NOMO-1 treated with dmso at 0.1 percent for 144 hours (cell line): ENCODE measurements around the gene IFT52.
"Not testable (repeated sequence)": the region's sequence is repeated elsewhere in the genome, so short reads cannot be mapped to it uniquely, and the experiment has no call there.

Experiments
- DNase-seq: peaks from one replicate; lab custom pipeline; 2025; ENCODE audit not compliant: unreplicated experiment; lab: John Stamatoyannopoulos, UW

Gene IFT52

GRCh38 chr20:43650997-43651525, 60.3 kb downstream of the IFT52 start:
- no peak for DNase-seq

DNA sequence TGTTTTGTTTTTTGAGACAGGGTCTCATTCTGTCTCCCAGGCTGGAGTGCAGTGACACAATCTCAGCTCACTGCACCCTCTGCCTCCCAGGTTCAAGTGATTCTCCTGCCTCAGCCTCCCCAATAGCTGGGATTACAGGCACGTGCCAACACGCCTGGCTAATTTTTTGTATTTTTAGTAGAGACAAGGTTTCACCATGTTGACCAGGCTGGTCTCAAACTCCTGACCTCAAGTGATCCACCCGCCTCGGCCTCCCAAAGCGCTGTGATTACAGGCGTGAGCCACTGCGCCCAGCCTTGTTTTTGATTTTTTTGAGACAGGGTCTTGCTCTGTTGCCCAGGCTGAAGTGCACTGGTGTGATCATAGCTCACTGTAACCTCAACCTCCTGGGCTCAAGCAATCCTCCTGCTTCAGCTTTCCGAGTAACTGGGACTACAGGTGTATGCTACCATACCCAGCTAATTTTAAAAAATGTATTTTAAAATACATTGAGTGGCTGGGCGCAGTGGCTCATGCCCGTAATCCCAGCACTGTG, 61.0 kb downstream of the IFT52 start:
- not testable (repeated sequence) for DNase-seq

DNA sequence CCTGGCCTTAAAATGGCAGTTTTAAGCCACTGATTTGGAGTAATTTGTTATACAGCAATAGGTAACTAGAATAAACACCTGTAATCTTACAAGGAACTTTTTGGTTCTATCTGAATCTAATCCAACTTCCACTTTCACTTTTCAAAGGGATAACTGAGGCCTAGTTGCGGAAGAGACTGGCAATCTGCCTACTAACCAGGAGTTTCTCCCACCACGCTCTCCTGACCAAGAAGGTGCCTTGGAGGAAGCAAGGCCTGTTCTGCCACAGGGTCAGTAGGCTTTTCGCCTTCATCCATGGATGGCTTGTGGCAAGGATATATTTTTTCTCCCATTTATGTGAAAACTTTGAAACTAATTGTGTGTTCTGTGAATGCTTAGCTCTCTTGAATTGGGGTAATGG, 63.2 kb downstream of the IFT52 start:
- DNase-seq = no peak

DNA sequence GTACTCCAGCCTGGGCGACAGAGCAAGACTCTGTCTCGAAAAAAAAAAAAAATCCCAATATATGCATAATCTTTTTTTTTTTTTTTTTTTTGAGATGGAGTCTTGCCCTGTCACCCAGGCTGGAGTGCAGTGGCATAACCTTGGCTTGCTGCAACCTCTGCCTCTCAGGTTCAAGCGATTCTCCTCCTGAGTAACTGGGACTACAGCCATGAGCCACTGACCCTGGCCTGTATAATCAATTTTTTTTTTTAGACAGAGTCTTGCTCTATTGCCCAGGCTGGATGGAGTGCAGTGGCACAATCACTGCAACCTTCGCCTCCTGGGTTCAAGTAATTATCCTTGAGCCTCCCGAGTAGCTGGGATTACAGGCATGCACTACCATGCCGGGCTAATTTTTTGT, 64.4 kb downstream of the IFT52 start:
- not testable (repeated sequence) for DNase-seq

DNA sequence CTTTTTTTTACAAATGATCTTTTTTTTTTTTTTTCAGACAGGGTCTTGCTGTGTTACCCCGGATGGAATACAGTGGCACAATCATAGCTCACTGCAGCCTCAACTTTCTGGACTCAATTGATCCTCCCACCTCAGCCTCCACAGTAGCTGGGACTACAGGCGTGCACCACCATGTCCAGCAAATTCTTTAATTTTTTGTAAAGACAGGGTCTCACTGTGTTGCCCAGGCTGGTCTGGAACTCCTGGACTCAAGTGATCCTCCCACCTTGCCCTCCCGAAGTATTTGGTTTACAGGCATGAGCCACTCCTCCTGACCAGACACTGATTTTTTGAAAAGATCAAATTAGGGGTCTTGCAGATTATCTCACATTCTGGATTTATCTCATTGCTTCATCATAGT, 65.2 kb downstream of the IFT52 start:
- no peak for DNase-seq

GRCh38 chr20:43658069-43658722, 67.5 kb downstream of the IFT52 start:
- DNase-seq = no peak

DNA sequence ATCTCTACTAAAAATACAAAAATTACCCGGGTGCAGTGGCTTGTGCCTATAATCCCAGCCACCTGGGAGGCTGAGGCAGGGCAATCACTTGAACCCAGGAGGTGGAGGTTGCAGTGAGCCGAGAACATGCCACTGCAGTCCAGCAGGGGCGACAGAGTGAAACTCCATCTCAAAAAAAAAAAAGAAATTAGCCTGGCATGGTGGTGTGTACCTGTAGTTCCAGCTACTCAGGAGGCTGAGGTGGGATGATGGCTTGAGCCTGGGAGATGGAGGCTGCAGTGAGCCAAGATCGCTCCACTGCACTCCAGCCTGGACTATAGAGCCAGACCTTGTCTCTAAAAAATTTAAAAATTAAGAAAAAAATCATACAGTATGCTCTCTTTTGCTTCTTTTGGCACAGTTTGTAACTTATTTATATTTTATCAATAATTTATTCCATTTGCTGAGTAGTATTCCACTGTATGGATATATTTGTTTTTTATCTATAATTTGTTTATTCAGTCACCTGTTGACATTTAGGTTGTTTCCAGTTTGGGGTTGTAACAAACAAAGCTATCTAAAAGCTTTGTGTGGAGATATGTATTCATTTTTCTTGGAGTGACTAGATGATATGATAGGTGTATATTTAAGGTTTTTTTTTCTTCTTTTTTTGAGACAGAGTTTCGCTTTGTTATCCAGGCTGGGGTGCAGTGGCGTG, 68.1 kb downstream of the IFT52 start:
- no peak for DNase-seq

DNA sequence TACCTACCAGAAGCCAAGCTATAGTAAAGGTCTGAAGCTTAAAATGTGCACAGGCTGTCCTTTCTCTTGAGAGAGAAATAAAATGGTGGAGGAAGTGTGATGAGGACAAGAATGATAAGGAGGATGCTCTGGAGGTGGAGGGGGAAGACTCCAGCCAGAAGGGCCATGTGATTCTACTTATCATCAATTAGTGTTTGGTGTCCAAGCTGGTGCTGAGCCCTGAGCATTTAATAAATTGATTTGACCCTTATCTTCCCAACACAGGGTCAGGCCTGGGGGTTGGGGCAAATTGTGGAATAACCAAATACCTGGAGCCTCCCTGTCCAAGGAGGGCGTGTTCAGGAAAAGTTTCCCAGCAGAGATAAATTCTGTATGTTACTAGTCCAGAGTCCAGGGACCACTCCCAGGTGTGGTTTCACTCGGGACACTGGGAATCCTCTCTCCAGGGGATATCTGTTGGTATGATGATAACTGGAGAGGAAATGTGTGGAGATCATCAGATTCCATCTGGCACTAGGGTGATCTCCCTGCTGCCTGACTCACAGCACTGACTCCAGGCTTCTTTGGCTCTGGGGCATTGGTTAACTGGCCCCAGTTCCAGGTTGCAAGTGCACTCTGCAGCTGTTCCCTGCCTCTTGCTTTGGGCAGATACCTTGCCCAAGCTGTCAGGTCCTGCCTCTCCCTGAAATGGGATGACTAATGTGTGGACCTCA, 72.4 kb downstream of the IFT52 start:
- no peak for DNase-seq

GRCh38 chr20:43665466-43666176, 74.9 kb downstream of the IFT52 start:
- no peak for DNase-seq

- peak; percentile 34 for DNase-seq
Observed at GRCh38 chr20:43666376-43667328, 75.9 kb downstream of the IFT52 start, which contains the start of gene MYBL2. Gene MYBL2 (plus strand): TSS chr20:43667114. CDS start chr20:43667284, 170 bp downstream.

GRCh38 chr20:43667341-43668132, 76.8 kb downstream of the IFT52 start:
- DNase-seq = no peak

DNA sequence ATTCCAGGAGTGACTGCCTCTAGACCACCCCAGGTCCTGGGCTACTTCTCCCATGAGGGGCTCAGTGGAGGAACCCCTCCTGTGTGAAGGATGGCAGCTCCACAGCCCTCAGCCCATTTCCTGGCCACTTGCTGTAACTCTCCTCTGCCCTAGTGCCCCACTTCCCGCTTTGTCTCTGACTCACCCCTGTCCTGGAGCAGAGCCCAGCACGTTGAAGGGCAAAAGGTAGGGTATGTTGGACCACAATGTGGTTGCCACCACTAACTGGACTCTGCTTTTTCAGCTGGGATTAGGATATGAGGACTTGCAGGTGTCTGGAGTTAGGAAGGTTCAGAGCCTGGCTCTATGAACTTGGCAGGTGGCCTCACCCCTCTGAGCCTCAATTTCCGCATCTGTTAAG, 78.6 kb downstream of the IFT52 start:
- no peak for DNase-seq

DNA sequence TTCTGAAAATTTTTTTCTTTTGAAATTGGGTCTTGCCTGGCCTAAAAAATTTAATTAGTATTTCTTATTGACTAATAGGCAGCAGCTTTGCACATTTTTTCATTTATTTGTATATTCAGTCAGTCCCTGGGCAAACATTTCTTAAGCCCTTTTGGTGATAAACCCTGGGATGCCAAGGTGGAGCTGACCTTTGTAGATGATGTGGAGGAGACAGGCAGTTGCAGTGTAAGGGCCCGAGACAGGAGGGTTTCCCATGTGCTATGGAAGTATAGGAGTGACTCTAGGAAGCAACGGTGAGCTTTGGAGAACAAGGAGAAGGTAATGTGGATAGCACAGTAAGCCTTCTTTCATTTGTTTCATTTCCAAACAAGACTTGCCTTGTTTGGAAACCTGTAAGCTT, 79.7 kb downstream of the IFT52 start:
- no peak for DNase-seq

DNA sequence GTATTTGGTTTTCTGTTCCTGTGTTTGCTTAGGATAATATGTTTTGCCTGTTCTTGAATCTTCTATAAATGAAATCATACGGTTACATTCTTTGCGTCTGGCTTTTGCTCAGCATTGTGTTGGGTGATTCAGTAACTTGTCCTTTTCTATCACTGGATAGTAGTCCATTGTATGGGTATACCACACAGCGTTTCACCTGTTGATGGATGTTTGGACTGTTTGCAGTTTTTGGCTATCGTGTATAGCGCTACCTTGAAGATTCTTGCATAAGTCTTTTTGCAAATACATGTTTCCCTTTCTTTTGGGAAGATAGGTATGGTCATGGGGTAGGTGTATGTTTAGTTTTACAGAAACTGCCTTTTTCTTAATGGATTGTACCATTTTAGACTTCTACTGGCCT, 85.6 kb downstream of the IFT52 start:
- DNase-seq = no peak

GRCh38 chr20:43680981-43681380, 90.2 kb downstream of the IFT52 start:
- DNase-seq = no peak

- DNase-seq = no peak
Observed at GRCh38 chr20:43681468-43681942, 90.8 kb downstream of the IFT52 start.

GRCh38 chr20:43681991-43682410, 91.3 kb downstream of the IFT52 start:
- DNase-seq = no peak

DNA sequence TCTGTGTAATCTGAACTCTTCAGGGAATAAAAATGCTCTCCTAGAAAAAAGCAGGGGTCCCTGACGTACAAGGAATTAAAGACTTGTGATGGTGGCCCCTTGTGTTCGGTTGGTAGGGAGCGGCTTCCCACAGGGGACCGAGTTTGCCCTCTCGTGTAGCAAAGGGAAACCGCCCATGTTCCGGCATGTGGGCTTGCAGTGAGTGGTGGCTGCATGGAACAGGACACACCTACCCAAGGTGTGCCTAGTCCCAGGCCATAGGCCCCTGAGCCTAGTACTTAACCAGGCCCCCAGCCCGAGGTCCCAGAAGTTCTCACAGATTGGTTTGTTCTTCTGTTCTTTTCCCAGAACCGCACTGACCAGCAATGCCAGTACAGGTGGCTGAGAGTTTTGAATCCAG, 91.7 kb downstream of the IFT52 start:
- no peak for DNase-seq

DNA sequence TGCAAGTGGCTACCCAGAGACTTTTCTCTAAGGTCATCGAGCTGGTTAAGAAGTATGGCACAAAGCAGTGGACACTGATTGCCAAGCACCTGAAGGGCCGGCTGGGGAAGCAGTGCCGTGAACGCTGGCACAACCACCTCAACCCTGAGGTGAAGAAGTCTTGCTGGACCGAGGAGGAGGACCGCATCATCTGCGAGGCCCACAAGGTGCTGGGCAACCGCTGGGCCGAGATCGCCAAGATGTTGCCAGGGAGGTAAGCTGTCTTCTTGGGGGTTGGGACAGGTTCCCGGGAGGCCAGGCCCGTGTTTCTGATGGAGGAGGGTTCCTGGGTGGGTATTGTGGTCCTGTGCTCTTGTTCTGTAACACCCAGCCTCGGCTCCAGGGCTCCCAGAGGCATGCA, 96.1 kb downstream of the IFT52 start:
- no peak for DNase-seq
